H1 (cell line): ENCODE data around the gene ZNF586.

ENCODE experiments used
- JUN ChIP-seq: IDR thresholded peaks from 2 replicates; pipeline ENCODE4 v1.6.1; 2011; ENCODE audit warnings: low read depth, mild to moderate bottlenecking, improper control_type of control experiment, low read length
- POLR2A ChIP-seq, 2 experiments: IDR thresholded peaks; 1 replicate in 1 of 2; 2 replicates in 1 of 2; pipeline ENCODE4 v1.6.1; 2011; ENCODE audit warnings: low read depth in 2 of 2, low read length in 2 of 2, mild to moderate bottlenecking in 2 of 2; ENCODE audit errors: control extremely low read depth in 1 of 2
- POLR2AphosphoS5 ChIP-seq: IDR thresholded peaks from 2 replicates; pipeline ENCODE4 v1.6.1; 2011; ENCODE audit warnings: low read depth, low read length
- RAD21 ChIP-seq, 2 experiments: IDR thresholded peaks in 1 of 2; conservative IDR thresholded peaks in 1 of 2; 2 replicates each; pipeline ENCODE4 v1.6.1; 2011; ENCODE audit warnings: low read depth in 2 of 2, low read length in 2 of 2, improper control_type of control experiment in 1 of 2, inconsistent platforms in 1 of 2, mild to moderate bottlenecking in 1 of 2, moderate library complexity in 1 of 2
- TBP ChIP-seq: IDR thresholded peaks from 2 replicates; pipeline ENCODE4 v1.6.1; 2011; ENCODE audit warnings: low read depth, low read length, improper control_type of control experiment
- TCF12 ChIP-seq: IDR thresholded peaks from 2 replicates; pipeline ENCODE4 v1.6.1; 2011; ENCODE audit warnings: low read depth, mild to moderate bottlenecking, low read length
- TEAD4 ChIP-seq: IDR thresholded peaks from 2 replicates; pipeline ENCODE4 v1.6.1; 2012; ENCODE audit warnings: low read depth, low read length, inconsistent platforms, mixed read lengths
- TF ChIP-seq, protein P1 (sequence below), 3 experiments: IDR thresholded peaks; 1 replicate in 2 of 3; 2 replicates in 1 of 3; pipeline versions ENCODE4 v1.5.1 to v1.6.1; 2011; ENCODE audit warnings: low read length in 3 of 3, mild to moderate bottlenecking in 3 of 3, inconsistent platforms in 2 of 3, low read depth in 1 of 3, moderate library complexity in 1 of 3; ENCODE audit not compliant: insufficient read depth in 1 of 3; ENCODE audit errors: control extremely low read depth in 1 of 3

DNA sequence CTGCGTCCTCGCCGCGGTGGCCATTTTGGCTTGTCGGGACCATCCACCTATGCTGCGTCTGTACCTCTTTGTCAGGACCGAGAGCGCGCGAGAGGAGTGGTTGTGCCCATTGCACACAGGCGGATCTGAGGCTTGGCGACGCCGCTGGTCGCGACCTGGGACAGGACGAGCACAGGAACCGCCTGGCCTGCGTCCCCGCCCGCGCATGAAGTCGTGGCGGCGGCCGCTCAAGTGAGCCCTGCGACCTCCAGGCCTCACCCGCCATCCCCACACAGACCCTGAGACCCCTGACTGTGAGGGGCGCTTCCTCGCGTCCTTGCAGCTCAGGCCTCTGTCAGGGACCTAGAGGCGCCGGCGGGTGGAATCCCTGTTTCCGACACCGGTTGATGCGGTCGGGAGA is 16.8 kb downstream of the ZNF586 start:
- TF ChIP-seq TBP: no peak
- TF ChIP-seq POLR2AphosphoS5: no peak
- no peak for TF ChIP-seq TCF12
- TF ChIP-seq TEAD4: no peak
- TF ChIP-seq RAD21 (IDR thresholded peaks at IDR 0.05 in 1 of 2, conservative IDR thresholded peaks at IDR 0.05 in 1 of 2; ENCODE audit: low read depth in 2 of 2, low read length in 2 of 2): no peak
- no peak for TF ChIP-seq JUN
- TF ChIP-seq, protein P1, sequence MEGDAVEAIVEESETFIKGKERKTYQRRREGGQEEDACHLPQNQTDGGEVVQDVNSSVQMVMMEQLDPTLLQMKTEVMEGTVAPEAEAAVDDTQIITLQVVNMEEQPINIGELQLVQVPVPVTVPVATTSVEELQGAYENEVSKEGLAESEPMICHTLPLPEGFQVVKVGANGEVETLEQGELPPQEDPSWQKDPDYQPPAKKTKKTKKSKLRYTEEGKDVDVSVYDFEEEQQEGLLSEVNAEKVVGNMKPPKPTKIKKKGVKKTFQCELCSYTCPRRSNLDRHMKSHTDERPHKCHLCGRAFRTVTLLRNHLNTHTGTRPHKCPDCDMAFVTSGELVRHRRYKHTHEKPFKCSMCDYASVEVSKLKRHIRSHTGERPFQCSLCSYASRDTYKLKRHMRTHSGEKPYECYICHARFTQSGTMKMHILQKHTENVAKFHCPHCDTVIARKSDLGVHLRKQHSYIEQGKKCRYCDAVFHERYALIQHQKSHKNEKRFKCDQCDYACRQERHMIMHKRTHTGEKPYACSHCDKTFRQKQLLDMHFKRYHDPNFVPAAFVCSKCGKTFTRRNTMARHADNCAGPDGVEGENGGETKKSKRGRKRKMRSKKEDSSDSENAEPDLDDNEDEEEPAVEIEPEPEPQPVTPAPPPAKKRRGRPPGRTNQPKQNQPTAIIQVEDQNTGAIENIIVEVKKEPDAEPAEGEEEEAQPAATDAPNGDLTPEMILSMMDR (IDR thresholded peaks at IDR 0.05; ENCODE audit: control extremely low read depth in 1 of 3, insufficient read depth in 1 of 3, low read depth in 1 of 3, low read length in 3 of 3): no peak
- TF ChIP-seq POLR2A (IDR thresholded peaks at IDR 0.05; ENCODE audit: control extremely low read depth in 1 of 2, low read depth in 2 of 2, low read length in 2 of 2): no peak
